ENCODE data around the gene GBX2. TPM values are rescaled to one million over a fixed set of nuclear protein-coding genes. Genes with fewer than 3 reads are reported as not detected.

Gene GBX2
- total and polyA plus RNA-seq, 2 experiments from 2014 or later: 0.99 to 1.3 TPM

GRCh38 chr2:236205867-236206645 lies 37.9 kb upstream of the GBX2 start:
- Mint-ChIP-seq H3K9me3 (peaks cover 3% of the 10 kb centered on the region; the same call in 1 of the 3 replicates), H3K36me3 (ENCODE audit: low read depth) (no peaks in the 10 kb centered on the region), H3K27ac (no peak overlapping the region), H3K4me1 (peaks cover 20% of the 10 kb centered on the region), H3K27me3 (ENCODE audit: insufficient read depth, low read depth, poor library complexity) (peaks cover 13% of the 10 kb centered on the region), H3K4me3 (no peak overlapping the region)
- H3K79me2 ChIP-seq (replicated peaks; ENCODE audit: insufficient read depth): no peaks in the 10 kb centered on the region
- no peak overlapping the region for H2AFZ ChIP-seq
- ATAC-seq (no peak), DNase-seq (ENCODE audit: low spot score) (no peak)
- no peaks in the 10 kb centered on the region for H3K36me3 ChIP-seq (ENCODE audit: insufficient read depth)
- no peaks in the 10 kb centered on the region for H4K20me1 ChIP-seq (replicated peaks; ENCODE audit: insufficient read depth)
- H3K4me2 ChIP-seq: no peak overlapping the region
- TF ChIP-seq ETS1 (IDR thresholded peaks at IDR 0.05) (no peak), ZNF331 (CRISPR knock-in tag; IDR thresholded peaks at IDR 0.05; ENCODE audit: low read depth) (no peak), ZNF114 (CRISPR knock-in tag; IDR thresholded peaks at IDR 0.05) (no peak), REST (IDR thresholded peaks at IDR 0.05; ENCODE audit: unreplicated experiment) (no peak), NANOG (IDR thresholded peaks at IDR 0.05; ENCODE audit: borderline replicate concordance) (no peak), CTCF (conservative IDR thresholded peaks at IDR 0.05; ENCODE audit: low read depth in 2 of 2) (no peak), EZH2 (IDR thresholded peaks at IDR 0.05; ENCODE audit: low read depth, unreplicated experiment) (no peak), STAT1 (IDR thresholded peaks at IDR 0.05; ENCODE audit: unreplicated experiment) (no peak), POLR2AphosphoS5 (IDR thresholded peaks at IDR 0.05; ENCODE audit: low read depth) (no peak), ZNF462 (CRISPR knock-in tag; IDR thresholded peaks at IDR 0.05) (no peak), EZH2phosphoT487 (IDR thresholded peaks at IDR 0.05; ENCODE audit: unreplicated experiment) (no peak), JUNB (IDR thresholded peaks at IDR 0.05; ENCODE audit: unreplicated experiment) (no peak)
- peaks cover 4% of the 10 kb centered on the region; the same call in 1 of the 2 replicates for H3K4me1 ChIP-seq (ENCODE audit: insufficient read depth)
- H3F3A ChIP-seq (replicated peaks; ENCODE audit: low read depth): no peaks in the 10 kb centered on the region
- no peaks in the 10 kb centered on the region for H3K27me3 ChIP-seq (ENCODE audit: insufficient read depth)
- no peak overlapping the region for H3K4me3 ChIP-seq
- H3K9me2 ChIP-seq (ENCODE audit: insufficient read depth): no peaks in the 10 kb centered on the region
- H3K27ac ChIP-seq (ENCODE audit: low read depth): no peak overlapping the region
